Activated T-cell treated with anti-CD3 and anti-CD28 coated beads, Interleukin-2, amount 50 U/mL, for 48 hours (primary cell): ENCODE measurements around the gene FBXW11.
"Not testable (repeated sequence)": the region's sequence is repeated elsewhere in the genome, so short reads cannot be mapped to it uniquely, and the experiment has no call there.

Experiments
- DNase-seq, 2 experiments: peaks; one replicate each; pipeline ENCODE4 v3.0.0-alpha.2; 2020

Gene FBXW11

GRCh38 chr5:171906703-171907590, 99.5 kb downstream of the FBXW11 start:
- no peak for DNase-seq

DNA sequence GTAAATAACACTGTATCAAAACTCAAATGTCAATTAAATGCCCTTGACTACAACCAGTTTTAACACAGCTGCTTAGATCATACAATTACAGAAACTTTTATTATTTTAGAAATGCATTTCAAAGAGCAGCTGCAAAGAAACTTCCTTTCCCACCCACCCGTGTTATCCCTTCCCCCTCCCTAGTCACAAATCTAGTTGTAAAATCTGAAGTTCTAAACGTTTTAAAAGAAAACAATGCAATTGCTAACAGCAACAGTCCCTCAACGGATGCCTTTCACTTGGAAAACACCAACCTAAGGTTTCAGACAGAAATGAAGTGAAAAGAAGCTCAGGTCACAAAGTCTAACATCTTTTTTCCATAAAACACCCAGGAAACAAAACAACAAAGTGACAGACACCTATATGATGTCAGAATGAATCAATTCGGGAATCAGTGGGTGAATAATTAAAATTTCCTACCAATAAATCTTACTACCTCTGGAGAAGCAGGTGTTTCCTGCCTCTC, 100.3 kb downstream of the FBXW11 start:
- DNase-seq = no peak

DNA sequence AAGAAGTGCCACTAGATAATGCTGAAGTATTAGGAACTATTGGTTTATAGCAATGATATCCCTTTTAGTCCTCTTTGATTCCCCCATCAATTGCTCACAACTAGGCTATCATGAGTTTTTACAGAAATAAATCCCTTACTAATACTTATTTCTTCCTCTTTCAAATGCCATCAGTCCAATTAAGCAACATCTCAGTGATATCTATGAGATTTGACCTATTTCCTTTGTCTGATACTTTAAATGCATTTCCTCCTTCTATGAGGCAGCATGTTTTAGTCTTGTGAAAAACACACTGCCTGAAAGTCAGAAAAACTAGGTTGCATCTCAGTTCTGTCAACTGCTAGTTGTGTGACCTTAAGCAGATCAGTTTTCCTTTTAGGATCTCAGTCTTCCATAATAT, 101.6 kb downstream of the FBXW11 start:
- no peak for DNase-seq

- DNase-seq = no peak
Observed at GRCh38 chr5:171901764-171902163, 104.7 kb downstream of the FBXW11 start.

DNA sequence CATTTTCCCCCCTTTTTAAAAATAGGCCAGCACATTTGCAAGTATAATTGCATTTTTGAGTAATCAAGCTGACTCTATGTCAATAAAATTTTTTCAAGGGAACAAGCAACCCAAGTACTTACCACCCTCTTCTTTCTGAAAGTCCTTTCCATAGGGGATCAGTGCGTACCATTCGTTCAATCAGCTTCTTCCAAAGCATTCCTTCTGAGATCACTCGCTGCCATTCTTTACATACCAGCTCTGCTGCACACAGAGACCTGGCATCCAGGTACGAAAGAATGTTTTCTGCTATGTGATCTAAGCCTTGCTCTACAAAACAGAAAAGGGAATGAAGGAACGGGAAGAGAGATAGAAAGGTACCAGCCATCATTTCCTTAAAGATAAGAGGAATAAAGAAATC, 106.6 kb downstream of the FBXW11 start:
- DNase-seq = no peak

DNA sequence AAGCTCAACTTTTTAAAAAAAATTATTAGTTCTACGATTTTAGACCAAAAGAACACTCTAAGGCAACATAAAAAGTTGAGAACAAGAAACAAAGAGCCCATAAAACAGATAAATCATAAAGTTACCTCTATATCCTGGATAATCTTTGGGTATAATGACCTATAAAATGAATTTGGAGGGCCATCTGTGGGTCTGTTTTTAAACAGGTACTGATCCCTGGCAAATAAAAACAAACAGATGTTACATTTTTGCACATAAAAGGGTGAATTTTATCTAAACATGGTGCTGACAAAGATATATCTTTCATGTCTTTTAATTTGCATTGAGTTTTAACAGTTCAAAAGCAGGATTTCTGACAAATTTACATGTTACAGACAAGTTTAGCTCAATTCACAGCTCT, 107.6 kb downstream of the FBXW11 start:
- no peak for DNase-seq

DNA sequence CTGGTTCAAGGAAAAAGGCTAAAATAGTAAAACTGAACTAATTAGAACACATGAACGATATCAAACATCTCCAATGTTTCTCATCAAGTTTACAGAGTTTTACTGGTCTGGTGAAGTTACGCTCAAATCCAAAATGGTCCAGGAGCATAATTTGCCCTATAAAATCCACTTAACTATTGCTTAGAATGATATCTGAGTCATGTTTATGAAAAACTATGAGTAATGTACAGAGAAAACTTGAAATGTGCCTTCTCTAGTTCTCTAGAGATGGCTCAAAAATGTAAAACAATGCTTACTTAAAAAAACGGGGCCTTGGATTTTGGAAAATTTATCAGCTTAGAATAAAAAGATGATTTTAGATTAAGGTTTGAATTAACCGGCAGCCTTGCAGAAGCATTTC, 108.1 kb downstream of the FBXW11 start:
- no peak for DNase-seq

GRCh38 chr5:171897231-171897630, 109.2 kb downstream of the FBXW11 start:
- peak in 1 of 2 experiments; percentile 25 for DNase-seq

GRCh38 chr5:171895081-171895480, 111.4 kb downstream of the FBXW11 start:
- no peak for DNase-seq

- no peak for DNase-seq
Observed at GRCh38 chr5:171893290-171893886, 113.0 kb downstream of the FBXW11 start.

GRCh38 chr5:171891595-171891994, 114.8 kb downstream of the FBXW11 start:
- no peak for DNase-seq

DNA sequence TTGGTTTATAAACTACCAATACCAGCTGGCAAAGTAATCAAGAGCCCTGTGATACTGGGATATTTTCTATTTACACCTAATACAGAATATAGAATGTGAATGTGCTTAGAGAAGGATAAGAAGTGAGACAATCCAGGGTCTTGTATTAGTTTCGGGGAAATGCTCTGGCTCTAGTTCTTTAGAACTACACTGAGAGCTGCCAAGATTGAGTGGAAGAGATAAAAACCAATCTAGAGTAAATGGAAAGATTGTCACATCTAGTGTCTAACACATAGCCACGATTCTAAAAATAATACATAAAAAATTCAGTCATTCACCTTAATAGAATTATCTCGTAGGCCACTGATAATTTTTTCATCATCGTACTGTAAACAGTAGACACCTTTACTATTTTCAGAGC, 115.3 kb downstream of the FBXW11 start:
- no peak for DNase-seq

DNA sequence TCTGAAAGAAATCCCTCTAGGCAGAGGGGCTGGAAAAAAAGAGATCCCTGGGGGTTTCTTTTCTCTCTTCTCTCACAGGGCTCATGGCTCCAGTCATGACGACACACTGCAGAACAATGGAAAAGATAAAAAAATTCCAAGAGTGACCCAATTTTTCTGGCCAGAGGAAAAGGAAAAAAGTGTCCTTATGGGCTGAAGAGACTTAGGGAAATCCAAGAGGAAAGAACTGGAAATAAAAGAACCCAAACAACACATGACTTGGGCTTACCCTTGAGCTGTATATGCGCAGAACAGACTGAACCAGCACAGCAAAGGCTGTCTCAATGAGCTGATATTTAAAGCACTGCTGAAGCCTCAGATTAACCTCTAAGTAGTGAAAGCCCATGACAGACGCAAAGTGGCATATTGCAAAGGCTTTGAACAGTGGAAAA, 118.4 kb downstream of the FBXW11 start:
- DNase-seq = no peak

- DNase-seq = not testable (repeated sequence)
Observed at GRCh38 chr5:171886037-171886436, 120.4 kb downstream of the FBXW11 start.

DNA sequence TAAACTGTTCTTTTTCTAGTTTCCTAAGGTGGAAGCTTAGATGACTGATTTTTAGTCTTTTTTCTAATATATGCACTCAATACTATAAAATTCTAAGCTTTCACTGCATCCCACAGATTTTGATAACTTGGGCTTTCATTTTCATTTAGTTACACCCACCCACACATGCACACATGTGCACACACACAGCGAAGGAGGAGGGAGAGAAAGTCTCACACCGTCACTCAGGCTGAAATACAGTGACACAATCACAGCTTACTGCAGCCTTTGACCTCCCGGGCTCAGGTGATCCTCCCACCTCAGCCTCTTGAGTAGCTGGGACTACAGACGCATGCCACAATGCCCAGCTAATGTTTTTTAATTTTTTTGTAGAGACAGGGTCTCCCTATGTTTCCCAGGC, 124.3 kb downstream of the FBXW11 start:
- peak in 1 of 2 experiments; percentile 36 for DNase-seq

DNA sequence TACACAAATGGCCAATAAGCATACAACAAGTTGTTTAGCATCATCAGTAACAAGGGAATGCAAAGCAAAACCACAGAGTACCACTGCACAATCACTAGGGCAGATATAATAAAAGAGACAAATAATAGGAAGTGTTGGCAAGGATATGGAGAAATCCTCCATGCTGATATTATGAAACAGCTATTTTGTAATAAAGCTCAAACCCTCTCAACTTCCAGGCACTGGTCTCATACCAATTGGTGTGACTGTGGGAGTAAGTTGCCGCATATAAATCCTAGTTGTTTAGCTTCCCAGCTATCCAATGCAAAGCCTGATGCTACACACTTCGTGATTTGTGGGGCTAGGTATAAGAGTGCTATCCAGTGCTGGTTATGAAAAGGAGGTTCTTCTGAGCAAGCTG, 132.2 kb downstream of the FBXW11 start:
- DNase-seq = no peak

DNA sequence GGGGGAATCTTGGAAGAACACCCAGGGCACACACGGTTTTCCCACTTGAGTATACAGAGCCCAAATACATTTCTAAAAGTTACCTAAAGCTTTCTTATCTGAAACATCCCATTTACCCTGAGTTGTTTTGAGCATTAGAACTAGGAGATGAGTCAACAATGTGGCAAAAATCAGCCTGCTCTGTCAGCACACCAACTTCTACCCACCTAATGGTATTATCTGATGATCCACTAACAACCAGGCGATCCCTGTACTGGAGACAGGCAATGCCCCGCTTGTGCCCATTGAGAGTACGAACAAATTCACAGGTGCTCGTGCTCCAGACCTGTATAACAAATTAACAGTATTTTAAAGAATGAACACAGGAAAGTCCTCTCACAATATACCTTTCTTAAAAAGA, 133.8 kb downstream of the FBXW11 start:
- no peak for DNase-seq

- no peak for DNase-seq
Observed at GRCh38 chr5:171871711-171872110, 134.7 kb downstream of the FBXW11 start.

- no peak for DNase-seq
Observed at GRCh38 chr5:171869956-171870355, 136.5 kb downstream of the FBXW11 start.

GRCh38 chr5:171868236-171868635, 138.2 kb downstream of the FBXW11 start:
- DNase-seq = no peak

- no peak for DNase-seq
Observed at GRCh38 chr5:171867786-171868185, 138.7 kb downstream of the FBXW11 start.

- no peak for DNase-seq
Observed at GRCh38 chr5:171865471-171865870, 141.0 kb downstream of the FBXW11 start.

DNA sequence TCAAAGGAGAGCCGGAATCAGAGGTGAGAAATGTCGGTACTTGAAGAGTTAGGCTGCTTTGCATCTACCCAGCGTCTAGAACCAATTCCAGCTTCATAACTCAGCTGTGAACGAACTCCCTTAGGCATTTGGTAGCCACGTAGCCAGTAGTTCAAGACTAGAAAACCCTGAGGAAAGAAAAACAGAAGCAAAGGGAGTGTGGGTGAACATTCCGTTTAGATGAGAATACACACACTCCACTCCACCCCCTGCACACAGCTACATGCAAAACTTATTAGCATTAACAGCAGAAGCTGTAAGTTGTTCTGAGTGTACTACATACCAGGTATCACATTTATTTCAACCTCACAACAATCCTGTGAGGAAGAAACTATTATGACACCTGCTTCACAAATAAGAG, 142.5 kb downstream of the FBXW11 start:
- DNase-seq = no peak

- DNase-seq = no peak
Observed at GRCh38 chr5:171862624-171863023, 143.8 kb downstream of the FBXW11 start.
